ENCODE results near the gene ASAP3. TPM values are rescaled to one million over a fixed set of nuclear protein-coding genes. Genes with fewer than 3 reads are reported as not detected.

Gene ASAP3
- polyA plus RNA-seq, 2 of the 4 experiments (the other 2 are of a cell fraction) = 4.0 to 5.2 TPM

- Histone ChIP-seq H3K4me3 (no peak overlapping the region; the same call in 2 of the 3 replicates), H3K4me1 (peaks cover 21% of the 10 kb centered on the region), H3K9me3 (no peaks in the 10 kb centered on the region), H3K4me2 (peak overlapping the region; percentile 72), H3K27ac (peak overlapping the region; percentile 68 to 83)
- POLR2A ChIA-PET = interaction anchor here (0.8 to 4.0 kb wide), 5 partner anchors 26 to 60 kb away, joined by 3 to 33 read pairs (median 6); partner anchors contain the start of gene HNRNPR
- 30% methylated on average over 4 of the region's 4 CpGs for WGBS (ENCODE audit: missing lambda C conversion rate)
- ATAC-seq (no peak), FAIRE-seq (no peak), DNase-seq (ENCODE audit: low read depth in 1 of 2, low spot score in 1 of 2) (no peak)
- TF ChIP-seq KDM1A (IDR thresholded peaks at IDR 0.05; ENCODE audit: low read depth) (0 out of 2 replicates have a peak, but pooled peaks have one; percentile 20), E2F6 (IDR thresholded peaks at IDR 0.05; ENCODE audit: borderline replicate concordance, low read depth) (0 out of 2 replicates have a peak, but pooled peaks have one; percentile 27), JUN (IDR thresholded peaks at IDR 0.05) (no peak)
- CTCF ChIA-PET = interaction anchor here (0.6 to 3.3 kb wide), 56 partner anchors 9 to 428 kb away, joined by 3 to 28 read pairs (median 4); partner anchors contain the start of genes HNRNPR, HTR1D and ZNF436
Observed at GRCh38 chr1:23403355-23403734, 80.6 kb downstream of the ASAP3 start.

GRCh38 chr1:23403038-23403336 lies 81.0 kb downstream of the ASAP3 start:
- Histone ChIP-seq H3K4me1 (peaks cover 21% of the 10 kb centered on the region), H3K9me3 (no peaks in the 10 kb centered on the region), H3K4me2 (peak overlapping the region; percentile 72), H3K27ac (peak overlapping the region; percentile 68 to 83), H3K4me3 (no peak overlapping the region; the same call in 2 of the 3 replicates)
- POLR2A ChIA-PET = interaction anchor here (1.2 to 4.0 kb wide), 4 partner anchors 26 to 60 kb away, joined by 4 to 33 read pairs (median 6); partner anchors contain the start of gene HNRNPR
- ATAC-seq (peak; percentile 79 to 86), DNase-seq (ENCODE audit: low read depth in 1 of 2, low spot score in 1 of 2) (peak; percentile 53 to 76), FAIRE-seq (no peak)
- CTCF ChIA-PET = interaction anchor here (0.9 to 3.3 kb wide), 17 partner anchors 9 to 187 kb away, joined by 3 to 28 read pairs (median 10); partner anchors contain the start of genes HTR1D and ZNF436
- 0% methylated on average over 6 of the region's 6 CpGs for WGBS (ENCODE audit: missing lambda C conversion rate)
- no peak for TF ChIP-seq BCL3 (IDR thresholded peaks at IDR 0.05)
- no peak for TF ChIP-seq RCOR1 (IDR thresholded peaks at IDR 0.05; ENCODE audit: low read depth, low read length)
- no peak for TF ChIP-seq NR3C1 (IDR thresholded peaks at IDR 0.05)
- TF ChIP-seq RAD21 (conservative IDR thresholded peaks at IDR 0.05 in 1 of 2, IDR thresholded peaks at IDR 0.05 in 1 of 2) = no peak
- peak; percentile 85 for TF ChIP-seq MAX (IDR thresholded peaks at IDR 0.05)
- no peak for TF ChIP-seq SREBF2 (IDR thresholded peaks at IDR 0.05)
- TF ChIP-seq ZSCAN20 (CRISPR knock-in tag; IDR thresholded peaks at IDR 0.05) = no peak
- TF ChIP-seq CHD2 (IDR thresholded peaks at IDR 0.05; ENCODE audit: low read length, partially characterized antibody) = no peak
- no peak for TF ChIP-seq HOXB13 (CRISPR knock-in tag; IDR thresholded peaks at IDR 0.05; ENCODE audit: low read depth)
- TF ChIP-seq CTCF (IDR thresholded peaks at IDR 0.05) = no peak
- TF ChIP-seq RFX5 (IDR thresholded peaks at IDR 0.05) = no peak
- no peak for TF ChIP-seq POLR2A (IDR thresholded peaks at IDR 0.05; ENCODE audit: low read length)
- TF ChIP-seq FOSL2 (IDR thresholded peaks at IDR 0.05) = no peak
- TF ChIP-seq FOSL2 (CRISPR knock-in tag; IDR thresholded peaks at IDR 0.05) = peak; percentile 88
- no peak for TF ChIP-seq HMGXB4 (CRISPR knock-in tag; IDR thresholded peaks at IDR 0.05; ENCODE audit: borderline replicate concordance)
- TF ChIP-seq E2F6 (IDR thresholded peaks at IDR 0.05; ENCODE audit: borderline replicate concordance, low read depth) = peak; percentile 17; the same call in 1 of the 2 replicates
- no peak for TF ChIP-seq HEYL (CRISPR knock-in tag; IDR thresholded peaks at IDR 0.05)
- no peak for TF ChIP-seq CBX8 (IDR thresholded peaks at IDR 0.05)
- no peak for TF ChIP-seq NFE2L2 (conservative IDR thresholded peaks at IDR 0.05; ENCODE audit: low read length)
- no peak for TF ChIP-seq FOSB (CRISPR knock-in tag; IDR thresholded peaks at IDR 0.05)
- no peak for TF ChIP-seq SMC3 (IDR thresholded peaks at IDR 0.05)
- TF ChIP-seq ATOH8 (CRISPR knock-in tag; IDR thresholded peaks at IDR 0.05; ENCODE audit: low read depth) = no peak
- TF ChIP-seq FOXS1 (CRISPR knock-in tag; IDR thresholded peaks at IDR 0.05) = no peak
- no peak for TF ChIP-seq BHLHE40 (IDR thresholded peaks at IDR 0.05; ENCODE audit: low read depth, low read length)
- no peak for TF ChIP-seq TFCP2L1 (CRISPR knock-in tag; IDR thresholded peaks at IDR 0.05)

Measured in A549 (cell line).